ENCODE results near the gene TGIF2.

TGIF2 gene

DNA sequence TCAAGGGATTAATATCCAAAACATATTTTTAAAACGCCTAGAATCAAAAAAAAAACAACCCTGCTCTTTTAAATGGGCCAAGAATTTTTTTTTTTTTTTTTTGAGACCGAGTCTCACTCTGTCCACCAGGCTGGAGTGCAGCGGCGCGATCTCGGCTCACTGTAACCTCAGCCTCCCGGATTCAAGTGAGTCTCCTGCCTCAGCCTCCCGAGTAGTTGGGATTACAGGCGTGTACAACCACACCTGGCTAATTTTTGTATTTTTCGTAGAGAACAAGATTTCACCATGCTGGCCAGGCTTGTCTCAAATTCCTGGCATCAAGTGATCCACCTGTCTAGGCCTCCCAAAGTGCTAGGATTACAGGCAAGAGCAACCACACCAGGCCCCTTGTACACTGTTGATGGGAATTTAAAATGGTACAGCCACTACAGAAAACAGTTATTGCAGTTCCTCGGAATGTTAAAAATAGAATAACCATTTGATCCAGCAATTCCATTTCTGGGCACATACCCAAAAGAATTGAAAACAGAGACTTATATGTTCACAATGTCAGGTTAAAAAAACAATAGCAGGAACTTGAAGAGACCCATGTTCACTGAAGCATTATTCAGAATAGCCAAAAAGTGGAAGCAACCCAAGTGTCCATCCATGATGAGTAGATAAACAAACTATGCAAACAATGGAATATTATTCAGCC is 35.2 kb upstream of the TGIF2 start:
- H3K4me2 ChIP-seq (ENCODE audit: low read length) = no peak overlapping the region
- H3K4me1 ChIP-seq = peaks cover 5% of the 10 kb centered on the region
- TF ChIP-seq, protein P1, sequence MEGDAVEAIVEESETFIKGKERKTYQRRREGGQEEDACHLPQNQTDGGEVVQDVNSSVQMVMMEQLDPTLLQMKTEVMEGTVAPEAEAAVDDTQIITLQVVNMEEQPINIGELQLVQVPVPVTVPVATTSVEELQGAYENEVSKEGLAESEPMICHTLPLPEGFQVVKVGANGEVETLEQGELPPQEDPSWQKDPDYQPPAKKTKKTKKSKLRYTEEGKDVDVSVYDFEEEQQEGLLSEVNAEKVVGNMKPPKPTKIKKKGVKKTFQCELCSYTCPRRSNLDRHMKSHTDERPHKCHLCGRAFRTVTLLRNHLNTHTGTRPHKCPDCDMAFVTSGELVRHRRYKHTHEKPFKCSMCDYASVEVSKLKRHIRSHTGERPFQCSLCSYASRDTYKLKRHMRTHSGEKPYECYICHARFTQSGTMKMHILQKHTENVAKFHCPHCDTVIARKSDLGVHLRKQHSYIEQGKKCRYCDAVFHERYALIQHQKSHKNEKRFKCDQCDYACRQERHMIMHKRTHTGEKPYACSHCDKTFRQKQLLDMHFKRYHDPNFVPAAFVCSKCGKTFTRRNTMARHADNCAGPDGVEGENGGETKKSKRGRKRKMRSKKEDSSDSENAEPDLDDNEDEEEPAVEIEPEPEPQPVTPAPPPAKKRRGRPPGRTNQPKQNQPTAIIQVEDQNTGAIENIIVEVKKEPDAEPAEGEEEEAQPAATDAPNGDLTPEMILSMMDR (IDR thresholded peaks at IDR 0.05) = no peak
- no peak overlapping the region for H3K27ac ChIP-seq
- no peaks in the 10 kb centered on the region for H3K36me3 ChIP-seq (ENCODE audit: control insufficient read depth, insufficient read depth, low read length)
- no peak overlapping the region for H2AFZ ChIP-seq
- no peaks in the 10 kb centered on the region for H3K9me3 ChIP-seq (ENCODE audit: control insufficient read depth, low read length)
- H3K9ac ChIP-seq = no peak overlapping the region
- H3K4me3 ChIP-seq (ENCODE audit: low read depth, low read length) = no peak overlapping the region
- H3K79me2 ChIP-seq = peaks cover 2% of the 10 kb centered on the region
- H3K27me3 ChIP-seq (ENCODE audit: control insufficient read depth, insufficient read depth, low read length) = no peaks in the 10 kb centered on the region

- TF ChIP-seq, protein P1 (IDR thresholded peaks at IDR 0.05) = no peak
- Histone ChIP-seq H3K4me3 (ENCODE audit: low read depth, low read length) (no peak overlapping the region), H3K36me3 (ENCODE audit: control insufficient read depth, insufficient read depth, low read length) (no peaks in the 10 kb centered on the region), H3K27me3 (ENCODE audit: control insufficient read depth, insufficient read depth, low read length) (no peaks in the 10 kb centered on the region), H3K9ac (no peak overlapping the region), H3K79me2 (peaks cover 2% of the 10 kb centered on the region), H3K9me3 (ENCODE audit: control insufficient read depth, low read length) (no peaks in the 10 kb centered on the region), H3K4me1 (peaks cover 14% of the 10 kb centered on the region), H2AFZ (peak overlapping the region; percentile 97), H3K27ac (peak overlapping the region; percentile 63), H3K4me2 (ENCODE audit: low read length) (peak overlapping the region; percentile 77)
Observed at GRCh38 chr20:36540551-36541211, 32.7 kb upstream of the TGIF2 start.

DNA sequence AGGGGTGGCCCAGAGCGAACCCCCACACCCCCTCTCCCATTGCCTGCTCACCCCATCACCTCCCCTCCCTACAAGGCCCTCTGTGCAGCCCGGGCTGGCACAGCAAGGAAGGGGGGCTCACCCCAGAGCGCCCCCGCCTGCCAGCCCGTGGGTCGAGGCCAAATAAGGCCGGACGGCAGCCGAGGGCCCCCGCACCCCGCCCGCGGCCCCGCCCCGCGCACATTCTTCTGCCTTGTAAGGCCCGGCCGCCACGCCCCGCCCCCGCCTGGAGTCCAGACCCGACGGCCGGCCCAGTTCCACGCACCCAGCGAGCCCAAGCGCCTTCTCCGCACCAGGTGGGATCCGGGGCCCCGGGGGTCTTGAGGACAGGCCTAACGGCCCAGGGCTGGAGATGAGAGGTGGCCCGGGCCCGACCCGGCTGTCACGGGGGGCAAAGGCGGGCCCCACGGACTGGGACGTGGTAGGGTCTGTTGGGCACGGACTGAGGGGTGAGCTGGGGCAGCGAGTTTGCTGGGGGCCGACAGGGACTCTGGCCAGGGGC is 32.1 kb upstream of the TGIF2 start, which contains the start of gene MYL9:
MYL9 (plus strand) TSS at position 293 of the 541 bp plus-strand sequence. CDS start 3,366 bp downstream, outside the sequence.
- Histone ChIP-seq H3K79me2 (peaks cover 2% of the 10 kb centered on the region), H3K4me3 (ENCODE audit: low read depth, low read length) (peak within 1 kb of the TSS; percentile 50), H3K27ac (peak within 1 kb of the TSS; percentile 63), H2AFZ (peak within 1 kb of the TSS; percentile 97), H3K9me3 (ENCODE audit: control insufficient read depth, low read length) (no peaks in the 10 kb centered on the region), H3K27me3 (ENCODE audit: control insufficient read depth, insufficient read depth, low read length) (no peaks in the 10 kb centered on the region), H3K4me1 (peaks cover 14% of the 10 kb centered on the region), H3K36me3 (ENCODE audit: control insufficient read depth, insufficient read depth, low read length) (no peaks in the 10 kb centered on the region), H3K4me2 (ENCODE audit: low read length) (peak within 1 kb of the TSS; percentile 77), H3K9ac (peak within 1 kb of the TSS; percentile 93)
- TF ChIP-seq, protein P1 (IDR thresholded peaks at IDR 0.05) = no peak

- H3K9me3 ChIP-seq (ENCODE audit: control insufficient read depth, low read length) = no peaks in the 10 kb centered on the region
Observed at GRCh38 chr20:36541768-36542488, 31.5 kb upstream of the TGIF2 start.

More at GRCh38 chr20:36541768-36542488, 31.5 kb upstream of the TGIF2 start:
- Histone ChIP-seq H3K36me3 (ENCODE audit: control insufficient read depth, insufficient read depth, low read length) (no peaks in the 10 kb centered on the region), H3K4me3 (ENCODE audit: low read depth, low read length) (peak overlapping the region; percentile 50), H3K9ac (peak overlapping the region; percentile 93), H3K27me3 (ENCODE audit: control insufficient read depth, insufficient read depth, low read length) (no peaks in the 10 kb centered on the region), H3K4me1 (peaks cover 14% of the 10 kb centered on the region), H3K4me2 (ENCODE audit: low read length) (peak overlapping the region; percentile 77), H2AFZ (peak overlapping the region; percentile 97), H3K27ac (peak overlapping the region; percentile 63), H3K79me2 (peaks cover 2% of the 10 kb centered on the region)
- TF ChIP-seq, protein P1 (IDR thresholded peaks at IDR 0.05) = peak; percentile 41

All from parathyroid adenoma (tissue), 2 donors.